GM20000 (cell line): Measurements from ENCODE around the gene ADCY5.

ENCODE experiments used
- DNase-seq: peaks from one replicate; pipeline ENCODE4 v3.0.0; 2012; ENCODE audit warnings: low spot score
- TF ChIP-seq, protein P1 (sequence below): IDR thresholded peaks from 2 replicates; pipeline ENCODE4 v1.5.1; 2012; ENCODE audit warnings: mild to moderate bottlenecking, control low read depth; ENCODE audit errors: extremely low read depth, missing control alignments

The ADCY5 gene

DNA sequence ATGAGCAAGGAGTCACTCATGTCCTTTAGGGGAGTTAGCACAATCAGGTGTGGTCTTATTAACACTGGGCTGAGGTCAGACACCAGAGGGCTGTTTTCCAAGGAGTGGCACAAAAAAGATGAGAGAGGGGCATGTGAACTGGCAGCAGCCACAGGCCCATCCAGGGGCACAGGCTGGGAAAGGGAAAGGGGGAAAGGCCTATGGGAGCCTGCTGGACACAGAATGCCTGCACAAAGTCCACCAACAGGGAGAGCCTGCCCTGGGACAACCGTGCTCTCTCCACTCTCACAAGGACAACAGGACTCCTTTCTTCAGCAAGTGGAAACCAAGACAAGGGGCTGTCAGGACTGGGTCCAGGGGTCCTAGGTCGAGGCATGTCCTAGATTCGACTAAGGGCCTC lies 109.6 kb downstream of the ADCY5 start:
- TF ChIP-seq, protein P1, sequence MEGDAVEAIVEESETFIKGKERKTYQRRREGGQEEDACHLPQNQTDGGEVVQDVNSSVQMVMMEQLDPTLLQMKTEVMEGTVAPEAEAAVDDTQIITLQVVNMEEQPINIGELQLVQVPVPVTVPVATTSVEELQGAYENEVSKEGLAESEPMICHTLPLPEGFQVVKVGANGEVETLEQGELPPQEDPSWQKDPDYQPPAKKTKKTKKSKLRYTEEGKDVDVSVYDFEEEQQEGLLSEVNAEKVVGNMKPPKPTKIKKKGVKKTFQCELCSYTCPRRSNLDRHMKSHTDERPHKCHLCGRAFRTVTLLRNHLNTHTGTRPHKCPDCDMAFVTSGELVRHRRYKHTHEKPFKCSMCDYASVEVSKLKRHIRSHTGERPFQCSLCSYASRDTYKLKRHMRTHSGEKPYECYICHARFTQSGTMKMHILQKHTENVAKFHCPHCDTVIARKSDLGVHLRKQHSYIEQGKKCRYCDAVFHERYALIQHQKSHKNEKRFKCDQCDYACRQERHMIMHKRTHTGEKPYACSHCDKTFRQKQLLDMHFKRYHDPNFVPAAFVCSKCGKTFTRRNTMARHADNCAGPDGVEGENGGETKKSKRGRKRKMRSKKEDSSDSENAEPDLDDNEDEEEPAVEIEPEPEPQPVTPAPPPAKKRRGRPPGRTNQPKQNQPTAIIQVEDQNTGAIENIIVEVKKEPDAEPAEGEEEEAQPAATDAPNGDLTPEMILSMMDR, result no peak
- DNase-seq, result no peak

DNA sequence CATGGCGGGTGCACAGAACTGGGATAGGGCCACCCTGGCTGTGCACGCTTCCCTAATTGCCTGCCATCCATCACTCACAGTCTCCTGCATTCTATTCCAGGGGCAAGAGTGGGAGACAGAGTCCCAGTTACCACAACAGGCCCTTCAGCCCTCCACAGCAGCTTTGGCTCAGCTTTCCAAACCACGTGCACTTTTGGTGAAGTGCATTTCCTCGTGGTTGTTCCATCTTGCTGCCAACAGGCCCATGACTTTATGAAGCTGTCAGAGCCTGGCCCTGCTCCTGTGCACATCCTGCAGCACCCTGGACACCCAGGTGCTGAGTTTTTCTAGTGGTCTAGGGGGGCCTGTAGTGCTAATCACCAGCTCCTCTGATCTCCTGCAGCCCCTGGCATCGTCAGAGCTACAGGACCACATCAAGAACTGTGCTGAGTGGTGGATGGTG lies 110.2 kb downstream of the ADCY5 start:
- DNase-seq, result no peak

DNA sequence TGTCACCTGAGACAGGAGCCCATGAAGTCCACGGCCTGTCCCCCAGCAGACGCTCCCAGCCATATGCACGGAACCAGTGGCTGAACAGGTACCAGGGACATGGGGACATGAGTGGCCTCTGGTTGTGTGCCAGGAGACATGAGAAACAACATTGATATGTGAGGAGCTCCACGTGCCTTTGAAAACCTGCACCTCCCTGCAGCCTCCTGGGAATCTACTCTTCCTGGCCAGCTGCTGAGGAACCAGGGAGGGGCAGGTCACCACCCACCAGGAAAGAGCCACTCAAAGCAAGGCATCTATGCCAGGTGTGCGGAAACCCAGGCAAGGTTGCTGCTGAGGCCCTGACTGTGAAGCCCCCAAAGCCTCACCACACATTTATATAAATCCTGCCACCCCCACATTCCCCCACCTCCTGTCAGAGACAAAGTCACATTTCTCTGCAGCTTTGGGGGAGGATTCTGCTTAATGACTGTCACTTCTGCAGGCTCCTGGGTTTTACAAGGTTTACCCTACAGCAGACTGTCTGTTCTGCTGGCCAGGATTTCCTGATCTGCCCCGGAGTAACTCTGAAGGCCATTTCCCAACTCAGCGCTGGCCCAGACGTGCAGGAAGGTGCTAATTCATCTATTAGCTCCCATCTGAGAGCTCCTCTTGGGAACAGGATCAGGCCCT lies 110.8 kb downstream of the ADCY5 start:
- no peak for DNase-seq
- TF ChIP-seq, protein P1, result no peak

More for the DNA sequence above, 110.2 kb downstream of the ADCY5 start:
- TF ChIP-seq, protein P1, result no peak

DNA sequence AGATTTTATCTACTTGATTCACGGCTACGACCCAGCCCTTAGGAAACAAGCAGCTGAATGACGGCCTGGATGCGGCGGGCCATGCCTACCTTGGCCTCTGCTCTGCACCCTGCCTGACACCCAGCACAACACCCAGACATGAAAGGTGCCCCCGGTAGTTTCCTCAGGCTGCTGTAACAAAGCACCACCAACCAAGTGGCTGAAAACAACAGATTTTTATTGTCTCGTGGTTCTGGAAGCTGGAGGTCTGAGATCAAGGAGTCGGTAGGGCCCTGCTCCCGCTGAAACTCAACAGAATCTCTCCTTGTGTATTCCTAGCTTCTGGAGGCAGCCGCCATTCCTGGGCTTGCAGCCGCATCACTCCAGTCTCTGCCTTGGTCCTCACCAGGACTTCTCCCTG lies 111.7 kb downstream of the ADCY5 start:
- DNase-seq, result no peak
- TF ChIP-seq, protein P1, result no peak

DNA sequence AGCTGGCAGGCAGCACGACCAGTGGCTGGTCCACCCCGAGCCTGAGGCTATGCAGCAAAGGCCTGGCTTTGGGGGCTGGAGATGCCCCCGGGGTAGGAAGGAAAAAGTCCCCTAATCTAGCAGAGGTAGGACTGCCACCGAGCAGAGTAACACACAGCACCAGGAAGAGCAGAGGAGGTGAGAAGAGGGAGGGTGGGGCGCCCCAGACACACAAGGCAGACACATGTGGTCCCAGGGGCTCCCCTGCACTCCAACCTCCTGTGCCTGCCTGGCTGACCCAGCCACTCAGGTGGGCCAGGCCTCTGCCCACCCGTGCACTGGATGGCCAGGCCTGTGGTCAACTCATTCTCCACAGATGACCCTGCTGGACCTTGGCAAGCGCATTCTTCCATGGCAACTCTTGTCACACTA lies 112.4 kb downstream of the ADCY5 start:
- TF ChIP-seq, protein P1, result no peak
- DNase-seq, result no peak

DNA sequence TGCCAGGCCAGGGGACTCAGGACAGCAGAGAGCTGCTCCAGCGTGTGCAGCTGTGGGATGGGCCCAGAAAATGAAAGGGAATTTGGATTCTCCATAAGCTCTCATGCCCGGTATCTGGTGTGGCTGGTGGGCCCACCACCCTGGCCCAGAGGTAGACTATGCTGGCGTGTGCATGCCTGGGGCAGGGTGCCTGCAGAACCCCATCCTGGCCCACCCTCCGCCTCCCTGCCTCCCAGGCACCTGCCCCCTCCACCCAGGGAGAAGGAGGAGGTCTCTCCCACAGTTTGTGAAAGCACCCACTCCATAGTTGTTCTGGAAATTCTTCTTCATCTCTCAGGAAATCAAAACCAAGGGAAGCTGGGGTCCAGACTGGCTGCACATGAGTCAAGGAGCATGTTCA lies 112.9 kb downstream of the ADCY5 start:
- TF ChIP-seq, protein P1, result no peak
- no peak for DNase-seq

DNA sequence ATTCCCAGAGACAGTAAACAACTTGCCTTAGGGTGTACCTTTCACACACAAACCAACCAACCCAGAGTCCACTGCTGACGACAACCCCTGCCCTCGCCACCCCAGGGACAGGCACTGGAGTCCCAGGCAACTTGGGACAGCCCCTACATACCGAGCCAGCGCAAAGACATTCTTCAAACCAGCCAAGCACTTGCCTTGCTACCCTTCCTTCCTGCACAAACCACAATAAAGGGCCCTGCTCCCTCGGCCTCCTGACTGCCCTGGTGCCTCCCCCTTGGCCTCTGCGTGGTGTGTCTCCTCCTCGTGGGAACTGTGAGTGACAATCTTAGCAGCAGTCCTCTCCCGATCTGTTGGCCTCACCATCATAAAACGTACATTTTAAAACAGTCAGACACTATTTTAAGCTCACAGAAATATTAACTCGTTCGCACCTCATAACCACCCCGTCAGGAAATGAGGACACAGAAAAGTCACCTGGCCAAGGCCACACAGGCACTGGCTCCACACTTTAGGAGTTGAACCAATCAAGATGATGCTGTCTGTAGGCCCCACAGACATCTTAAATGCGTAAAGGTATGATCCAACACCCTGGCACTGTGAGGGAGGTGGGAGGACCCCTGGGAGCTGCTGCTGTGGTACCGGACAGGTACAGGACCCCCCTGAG lies 113.8 kb downstream of the ADCY5 start:
- TF ChIP-seq, protein P1, result no peak
- DNase-seq, result peak; percentile 32
